GM19025 (cell line): ENCODE data around the gene CCT8L2.
"Not testable (repeated sequence)": the region's sequence is repeated elsewhere in the genome, so short reads cannot be mapped to it uniquely, and the experiment has no call there.

Experiments
- ATAC-seq: cut with Tn5 transposase; IDR thresholded peaks from one replicate; pipeline ENCODE4 v1.9.1; 2021; ENCODE audit warnings: mild to moderate bottlenecking, low read depth, moderate library complexity; ENCODE audit not compliant: unreplicated experiment

Gene CCT8L2

DNA sequence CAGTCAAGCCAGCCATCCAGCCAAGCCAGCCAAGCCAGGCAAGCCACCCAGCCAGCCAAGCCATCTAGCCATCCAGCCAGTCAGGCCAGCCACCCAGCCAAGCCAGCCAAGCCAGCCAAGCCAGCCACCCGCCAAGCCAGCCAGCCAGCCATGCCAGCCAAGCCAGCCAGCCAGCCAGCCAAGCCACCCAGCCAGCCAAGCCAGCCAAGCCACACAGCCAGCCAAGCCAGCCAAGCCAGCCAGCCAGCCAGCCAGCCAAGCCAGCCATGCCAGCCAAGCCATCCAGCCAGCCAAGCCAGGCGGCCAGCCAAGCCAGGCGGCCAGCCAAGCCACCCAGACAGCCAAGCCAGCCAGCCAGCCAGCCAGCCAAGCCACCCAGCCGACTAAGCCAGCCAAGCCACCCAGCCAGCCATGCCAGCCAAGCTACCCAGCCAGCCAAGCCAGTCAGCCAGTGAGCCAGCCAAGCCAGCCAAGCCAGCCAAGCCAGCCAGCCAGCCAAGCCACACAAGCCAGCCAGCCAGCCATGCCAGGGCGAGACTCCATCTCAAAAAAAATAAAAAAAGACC is 31.4 kb downstream of the CCT8L2 start:
- ATAC-seq: not testable (repeated sequence)

DNA sequence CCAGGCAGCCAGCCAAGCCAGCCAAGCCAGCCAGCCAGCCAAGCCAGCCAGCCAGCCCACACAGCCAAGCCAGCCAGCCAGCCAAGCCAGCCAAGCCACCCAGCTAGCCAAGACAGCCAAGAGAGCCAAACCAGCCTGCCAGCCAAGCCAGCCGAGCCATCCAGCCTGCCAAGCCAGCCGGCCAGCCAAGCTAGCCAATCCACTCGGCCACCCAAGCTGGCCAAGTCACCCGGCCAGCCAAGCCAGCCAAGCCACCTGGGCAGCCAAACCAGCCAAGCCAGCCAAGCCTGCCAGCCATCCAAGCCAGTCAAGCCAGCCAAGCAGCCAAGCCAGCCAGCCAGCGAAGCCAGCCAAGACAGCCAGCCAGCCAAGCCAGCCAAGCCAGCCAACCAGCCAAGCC is 32.0 kb downstream of the CCT8L2 start:
- not testable (repeated sequence) for ATAC-seq

- not testable (repeated sequence) for ATAC-seq
Observed at GRCh38 chr22:16559996-16560395, 32.6 kb downstream of the CCT8L2 start.

- ATAC-seq: no peak
Observed at GRCh38 chr22:16559056-16559955, 33.3 kb downstream of the CCT8L2 start.

- not testable (repeated sequence) for ATAC-seq
Observed at GRCh38 chr22:16558376-16558945, 34.1 kb downstream of the CCT8L2 start.

DNA sequence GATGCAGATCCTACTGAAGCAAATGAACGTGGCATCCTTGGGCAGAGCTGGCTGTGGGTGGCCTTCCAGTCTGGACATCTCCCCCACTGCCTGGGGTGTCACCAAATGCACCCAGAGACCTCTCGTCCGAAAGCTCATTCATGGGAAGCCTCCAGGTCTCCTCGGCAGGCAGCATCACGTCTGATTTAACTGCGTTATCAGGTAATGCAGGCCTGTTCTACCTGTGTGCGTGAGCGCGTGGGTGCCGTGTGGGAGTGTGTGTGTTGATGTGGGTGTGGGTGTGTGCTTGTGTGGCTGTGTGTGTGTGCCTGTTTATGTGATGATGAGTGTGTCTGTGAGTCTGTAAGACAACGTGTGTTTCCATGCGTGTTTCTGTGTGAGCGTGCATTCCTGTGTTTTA is 35.1 kb downstream of the CCT8L2 start:
- not testable (repeated sequence) for ATAC-seq

DNA sequence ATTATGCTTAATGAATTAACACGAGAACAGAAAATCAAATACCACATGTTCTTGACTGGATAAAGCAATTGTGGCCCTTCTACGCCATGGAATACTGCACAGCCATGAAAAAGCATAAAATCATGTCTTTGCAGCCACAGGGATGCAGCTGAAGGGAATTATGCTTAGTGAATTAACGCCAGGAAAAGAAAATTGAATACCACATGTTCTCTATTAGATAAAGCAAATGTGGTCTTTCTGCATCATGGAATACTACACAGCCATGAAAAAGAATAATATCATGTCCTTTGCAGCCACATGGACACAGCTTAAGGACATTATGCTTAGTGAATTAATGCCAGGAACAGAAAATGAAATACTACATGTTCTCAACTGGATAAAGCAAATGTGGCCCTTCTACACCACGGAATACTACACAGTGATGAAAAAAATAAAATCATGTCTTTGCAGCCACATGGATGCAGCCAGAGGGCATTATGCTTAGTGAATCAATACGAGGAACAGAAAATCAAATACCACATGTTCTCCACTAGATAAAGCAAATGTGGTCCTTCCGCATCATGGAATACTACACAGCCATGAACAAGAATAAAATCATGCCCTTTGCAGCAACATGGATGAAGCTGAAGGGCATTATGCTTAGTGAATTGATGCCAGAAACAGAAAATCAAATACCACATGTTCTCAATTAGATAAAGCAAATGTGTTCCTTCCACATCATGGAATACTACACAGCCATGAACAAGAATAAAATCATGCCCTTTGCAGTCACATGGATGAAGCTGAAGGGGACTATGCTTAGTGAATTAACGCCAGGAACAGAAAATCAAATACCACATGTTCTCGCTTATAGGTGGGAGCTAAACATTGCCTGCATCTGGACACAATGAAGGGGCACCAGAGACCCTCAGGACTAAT is 37.3 kb downstream of the CCT8L2 start:
- not testable (repeated sequence) for ATAC-seq

GRCh38 chr22:16543310-16543709 is 49.3 kb downstream of the CCT8L2 start:
- not testable (repeated sequence) for ATAC-seq
